GM12873 (cell line): Measurements from ENCODE around the gene OPTN.

Experiments
- TF ChIP-seq, protein P1 (sequence below): IDR thresholded peaks from 2 replicates; pipeline ENCODE4 v1.5.1; 2012; ENCODE audit warnings: low read depth, mild to moderate bottlenecking, moderate library complexity, low read length, control low read depth; ENCODE audit not compliant: insufficient read depth; ENCODE audit errors: missing control alignments

The OPTN gene

DNA sequence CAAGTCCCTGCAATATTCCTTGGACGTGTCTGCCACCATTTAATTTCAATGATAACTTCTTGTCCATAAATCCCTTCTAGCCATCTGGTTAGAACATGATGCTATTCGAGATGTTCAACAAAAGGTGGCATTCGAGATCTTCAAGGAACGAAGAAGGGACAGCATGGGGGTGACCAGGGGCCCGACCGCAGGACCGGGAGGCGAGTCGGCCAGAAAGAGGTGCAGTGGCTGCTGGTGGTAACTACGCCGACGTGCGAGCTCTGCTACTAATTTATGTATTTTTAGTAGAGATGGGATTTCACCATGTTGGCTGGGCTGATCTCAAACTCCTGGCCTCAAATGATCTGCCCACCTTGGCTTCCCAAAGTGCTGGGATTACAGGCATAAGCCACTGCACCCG is 4.7 kb downstream of the OPTN start:
- TF ChIP-seq, protein P1, sequence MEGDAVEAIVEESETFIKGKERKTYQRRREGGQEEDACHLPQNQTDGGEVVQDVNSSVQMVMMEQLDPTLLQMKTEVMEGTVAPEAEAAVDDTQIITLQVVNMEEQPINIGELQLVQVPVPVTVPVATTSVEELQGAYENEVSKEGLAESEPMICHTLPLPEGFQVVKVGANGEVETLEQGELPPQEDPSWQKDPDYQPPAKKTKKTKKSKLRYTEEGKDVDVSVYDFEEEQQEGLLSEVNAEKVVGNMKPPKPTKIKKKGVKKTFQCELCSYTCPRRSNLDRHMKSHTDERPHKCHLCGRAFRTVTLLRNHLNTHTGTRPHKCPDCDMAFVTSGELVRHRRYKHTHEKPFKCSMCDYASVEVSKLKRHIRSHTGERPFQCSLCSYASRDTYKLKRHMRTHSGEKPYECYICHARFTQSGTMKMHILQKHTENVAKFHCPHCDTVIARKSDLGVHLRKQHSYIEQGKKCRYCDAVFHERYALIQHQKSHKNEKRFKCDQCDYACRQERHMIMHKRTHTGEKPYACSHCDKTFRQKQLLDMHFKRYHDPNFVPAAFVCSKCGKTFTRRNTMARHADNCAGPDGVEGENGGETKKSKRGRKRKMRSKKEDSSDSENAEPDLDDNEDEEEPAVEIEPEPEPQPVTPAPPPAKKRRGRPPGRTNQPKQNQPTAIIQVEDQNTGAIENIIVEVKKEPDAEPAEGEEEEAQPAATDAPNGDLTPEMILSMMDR, result no peak

DNA sequence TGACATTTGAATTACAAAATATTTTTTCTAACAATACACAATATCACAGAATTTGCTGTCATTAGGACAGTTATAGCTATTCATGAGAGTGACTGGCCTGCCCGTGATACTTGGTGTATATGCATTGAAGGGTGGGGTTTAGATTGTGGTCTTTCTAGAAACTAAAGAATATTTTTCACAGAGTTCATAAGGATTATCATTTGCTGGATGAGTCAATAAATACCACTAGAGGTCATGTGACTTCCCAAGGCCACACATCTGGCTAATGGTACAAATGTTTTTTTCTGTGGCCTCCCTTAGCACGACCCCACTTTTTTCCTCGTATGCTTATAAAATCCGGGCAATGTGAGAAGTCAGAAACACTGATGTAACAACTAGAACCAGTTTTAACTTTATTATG is 5.2 kb downstream of the OPTN start:
- TF ChIP-seq, protein P1, result no peak

DNA sequence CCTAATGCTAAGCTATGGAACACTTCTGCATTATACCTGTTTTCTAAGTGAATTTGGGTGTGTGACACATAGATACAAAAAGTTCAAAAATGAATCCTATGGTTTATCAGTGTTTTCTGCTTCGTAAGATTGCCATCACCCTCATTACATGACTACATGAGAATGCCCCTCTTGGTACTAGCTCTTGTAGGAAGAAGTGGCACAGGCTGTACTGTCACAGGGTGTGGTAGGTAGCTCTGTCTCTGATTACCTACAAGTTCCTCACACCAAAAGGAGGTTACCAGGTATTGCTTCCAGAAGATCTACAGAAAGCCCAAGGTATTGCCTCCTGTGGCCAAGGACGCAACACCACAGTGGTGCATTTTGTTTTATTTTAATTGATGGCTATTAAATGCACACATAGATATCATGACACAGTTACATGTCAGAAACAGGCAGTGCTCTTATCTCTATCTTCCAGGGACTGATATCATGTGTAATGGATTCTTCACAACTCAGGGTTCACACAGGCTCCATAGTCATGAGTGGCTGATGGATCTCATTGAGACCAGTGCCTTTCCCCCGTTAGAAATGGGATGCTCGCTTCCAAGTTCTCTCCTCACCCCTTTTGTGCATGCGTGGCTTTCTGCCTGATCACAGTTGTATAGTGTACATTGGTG is 6.6 kb downstream of the OPTN start:
- TF ChIP-seq, protein P1, result no peak

DNA sequence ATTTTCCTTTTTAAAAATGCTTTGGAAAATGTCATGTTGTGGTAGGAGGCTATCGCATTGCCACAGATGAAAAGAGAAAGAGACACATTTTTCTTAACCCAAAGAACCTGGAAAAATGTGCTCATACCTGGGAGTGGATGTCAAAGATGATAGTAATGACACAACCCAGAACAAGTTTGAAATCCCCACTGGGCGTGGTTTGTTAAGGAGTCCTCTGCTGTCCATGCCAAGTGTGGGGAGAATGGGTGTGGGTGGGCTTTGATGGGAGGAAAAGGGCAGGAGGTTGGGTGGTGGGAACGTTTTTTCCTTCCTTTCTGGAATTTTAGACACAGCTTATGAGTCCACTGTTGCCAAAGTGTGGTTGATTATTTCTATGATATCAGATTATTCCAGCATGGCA is 10.9 kb downstream of the OPTN start:
- TF ChIP-seq, protein P1, result no peak

DNA sequence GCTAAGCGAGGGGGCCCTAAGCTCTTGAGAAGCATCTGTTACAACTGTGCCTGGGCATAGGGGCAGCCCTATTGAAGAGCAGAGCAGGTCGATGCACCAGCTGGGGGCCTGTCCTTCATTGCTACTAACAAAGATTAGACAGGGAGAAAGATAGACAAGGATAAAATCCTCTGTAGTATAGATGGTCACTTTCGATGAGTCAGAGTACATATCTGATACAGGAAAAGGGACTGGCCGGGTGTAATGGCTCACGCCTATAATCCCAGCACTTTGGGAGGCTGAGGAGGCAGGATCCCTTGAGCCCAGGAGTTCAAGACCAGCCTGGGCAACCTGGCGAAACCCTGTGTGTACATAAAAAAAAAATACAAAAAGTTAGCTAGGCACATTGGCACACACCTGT is 13.6 kb downstream of the OPTN start:
- TF ChIP-seq, protein P1, result no peak

DNA sequence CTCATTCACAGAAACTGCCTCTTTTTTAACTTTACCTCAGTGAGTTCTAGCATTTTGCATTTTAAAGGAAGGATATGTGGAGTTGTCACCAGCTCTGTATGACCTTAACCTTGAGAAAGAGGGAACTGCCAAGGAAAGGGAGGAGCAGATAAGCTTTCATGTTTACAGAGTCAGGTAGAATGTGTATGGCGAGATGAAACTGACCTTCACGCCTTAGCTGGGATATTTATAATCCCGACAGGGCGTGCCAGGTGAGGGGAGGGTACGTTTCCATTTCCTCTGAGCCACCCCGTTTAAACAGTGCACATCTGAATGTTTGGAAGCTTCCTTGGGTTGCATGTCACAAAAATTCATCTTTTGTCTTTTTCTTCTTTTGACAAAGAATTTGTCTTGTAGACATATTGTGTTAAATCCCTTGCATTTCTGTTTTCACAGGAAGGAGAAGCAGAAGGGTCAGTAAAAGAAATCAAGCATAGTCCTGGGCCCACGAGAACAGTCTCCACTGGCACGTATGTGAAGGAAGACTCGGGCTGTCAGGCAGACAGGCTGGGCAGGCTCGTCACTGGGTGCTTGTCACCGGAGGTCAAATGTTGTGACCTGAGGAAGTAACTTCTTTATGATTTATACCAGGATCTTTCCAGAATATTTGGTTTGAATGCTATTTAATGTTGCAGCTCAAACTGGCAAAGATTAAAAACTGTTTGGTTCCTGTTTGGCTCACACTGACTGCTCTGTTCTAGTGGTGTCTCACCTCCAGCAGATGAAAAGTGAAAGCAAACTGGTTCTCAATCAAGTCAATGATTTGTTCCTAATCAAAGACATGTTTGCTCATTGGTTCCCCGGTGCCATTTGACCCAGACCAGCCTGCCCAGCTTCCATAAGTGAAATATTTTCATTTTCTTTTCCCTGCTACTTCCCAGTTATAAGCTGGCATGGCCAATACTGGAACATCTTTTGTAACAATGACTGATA is 16.2 kb downstream of the OPTN start:
- TF ChIP-seq, protein P1, result no peak

DNA sequence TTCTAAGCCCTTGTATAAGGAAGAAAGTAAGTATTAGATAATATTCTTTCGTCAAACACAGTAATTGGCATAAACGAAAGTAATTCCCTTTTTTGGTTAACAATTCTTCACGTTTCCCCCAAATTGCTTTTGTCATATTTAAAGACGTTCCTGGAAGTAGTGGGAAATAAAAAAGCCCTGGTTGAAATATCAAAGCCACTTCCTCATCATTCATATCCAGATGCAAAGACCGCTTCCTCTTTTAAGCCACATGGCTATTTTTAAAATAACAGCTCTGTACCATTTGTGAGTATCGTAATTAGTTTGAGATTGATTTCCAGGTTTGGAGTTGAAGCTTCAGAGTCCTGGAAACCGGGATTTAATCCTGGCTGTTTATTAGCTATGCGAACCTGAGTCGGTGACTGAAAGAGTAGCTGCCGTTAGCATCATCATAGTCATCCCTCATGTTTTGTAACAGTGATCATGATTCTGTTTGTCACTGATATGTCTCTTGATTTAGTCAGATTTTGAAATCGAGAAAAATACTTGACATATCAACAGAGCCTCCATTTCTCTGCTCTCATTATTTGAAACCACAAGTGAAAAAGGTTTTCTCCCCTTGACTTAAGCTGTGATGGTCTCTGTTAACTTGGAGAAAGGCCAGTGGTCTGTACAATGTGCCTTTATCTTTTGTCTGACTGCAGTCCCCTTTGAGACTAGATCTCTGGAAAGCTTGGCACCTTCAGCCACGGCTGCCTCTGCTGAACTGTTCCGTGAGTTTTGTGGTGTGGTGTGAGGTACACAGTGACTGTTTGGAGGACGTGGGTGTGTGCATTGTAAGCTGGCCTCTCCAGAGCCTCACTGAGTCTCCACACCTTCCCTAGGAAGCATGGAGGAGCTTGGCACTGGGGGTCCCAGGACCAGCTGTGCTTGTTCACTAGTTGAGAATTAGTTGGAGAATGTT is 18.1 kb downstream of the OPTN start:
- TF ChIP-seq, protein P1, result no peak
